ENCODE results near the gene KRT25.
"Not testable (repeated sequence)": the region's sequence is repeated elsewhere in the genome, so short reads cannot be mapped to it uniquely, and the experiment has no call there.

KRT25 gene

GRCh38 chr17:40751065-40751464 is 4.1 kb downstream of the KRT25 start:
- no peak for DNase-seq (ENCODE audit: low read depth)

- DNase-seq (ENCODE audit: low read depth) = no peak
Observed at GRCh38 chr17:40750391-40750790, 4.7 kb downstream of the KRT25 start.

GRCh38 chr17:40748666-40749065 is 6.5 kb downstream of the KRT25 start:
- DNase-seq (ENCODE audit: low read depth) = not testable (repeated sequence)

- no peak for DNase-seq (ENCODE audit: low read depth)
Observed at GRCh38 chr17:40738553-40738952, 16.6 kb downstream of the KRT25 start.

GRCh38 chr17:40735016-40735415 is 20.1 kb downstream of the KRT25 start:
- no peak for DNase-seq (ENCODE audit: low read depth)

- no peak for DNase-seq (ENCODE audit: low read depth)
Observed at GRCh38 chr17:40734018-40734417, 21.1 kb downstream of the KRT25 start.

GRCh38 chr17:40730970-40731369 is 24.2 kb downstream of the KRT25 start:
- no peak for DNase-seq (ENCODE audit: low read depth)

GRCh38 chr17:40727447-40728231 is 27.5 kb downstream of the KRT25 start:
- DNase-seq (ENCODE audit: low read depth) = no peak

- DNase-seq (ENCODE audit: low read depth) = no peak
Observed at GRCh38 chr17:40726919-40727318, 28.2 kb downstream of the KRT25 start.

- DNase-seq (ENCODE audit: low read depth) = no peak
Observed at GRCh38 chr17:40724656-40725055, 30.5 kb downstream of the KRT25 start.

GRCh38 chr17:40722241-40722640 is 32.9 kb downstream of the KRT25 start:
- DNase-seq (ENCODE audit: low read depth) = no peak

GRCh38 chr17:40720899-40721298 is 34.2 kb downstream of the KRT25 start:
- no peak for DNase-seq (ENCODE audit: low read depth)

- DNase-seq (ENCODE audit: low read depth) = no peak
Observed at GRCh38 chr17:40718930-40719329, 36.2 kb downstream of the KRT25 start.

GRCh38 chr17:40717776-40718175 is 37.4 kb downstream of the KRT25 start:
- DNase-seq (ENCODE audit: low read depth) = no peak

- no peak for DNase-seq (ENCODE audit: low read depth)
Observed at GRCh38 chr17:40714473-40714872, 40.7 kb downstream of the KRT25 start.

GRCh38 chr17:40707745-40708144 is 47.4 kb downstream of the KRT25 start:
- DNase-seq (ENCODE audit: low read depth) = no peak

- no peak for DNase-seq (ENCODE audit: low read depth)
Observed at GRCh38 chr17:40705584-40705983, 49.5 kb downstream of the KRT25 start.

- no peak for DNase-seq (ENCODE audit: low read depth)
Observed at GRCh38 chr17:40703652-40704051, 51.5 kb downstream of the KRT25 start, which contains the start of gene KRT24. TSS of gene KRT24 (minus strand) at chr17:40703752. CDS start at chr17:40703693, 59 bp downstream.

GRCh38 chr17:40702271-40702670 is 52.9 kb downstream of the KRT25 start:
- DNase-seq (ENCODE audit: low read depth) = no peak

- no peak for DNase-seq (ENCODE audit: low read depth)
Observed at GRCh38 chr17:40699853-40700252, 55.3 kb downstream of the KRT25 start.

- no peak for DNase-seq (ENCODE audit: low read depth)
Observed at GRCh38 chr17:40699371-40699770, 55.8 kb downstream of the KRT25 start.

Measured in activated T-cell treated with anti-CD3 and anti-CD28 coated beads for 1 hour (primary cell).